HG03175 (cell line): ENCODE measurements around the gene SKP1.

ENCODE experiments used
- ATAC-seq: cut with Tn5 transposase; IDR thresholded peaks from one replicate; pipeline ENCODE4 v1.9.1; 2021; ENCODE audit warnings: mild to moderate bottlenecking, moderate library complexity; ENCODE audit not compliant: unreplicated experiment

SKP1 gene

GRCh38 chr5:134113902-134114875 lies 62.6 kb downstream of the SKP1 start, which contains the start of gene TCF7:
Gene TCF7, plus strand, starts transcription at chr5:134114681. Its CDS starts 226 bp downstream, at chr5:134114907.
- peak; percentile 86 for ATAC-seq

GRCh38 chr5:134113363-134113889 lies 63.3 kb downstream of the SKP1 start:
- ATAC-seq, result no peak

- no peak for ATAC-seq
Measured at GRCh38 chr5:134112726-134113362, 63.9 kb downstream of the SKP1 start.

GRCh38 chr5:134111741-134112647 lies 64.8 kb downstream of the SKP1 start:
- no peak for ATAC-seq

DNA sequence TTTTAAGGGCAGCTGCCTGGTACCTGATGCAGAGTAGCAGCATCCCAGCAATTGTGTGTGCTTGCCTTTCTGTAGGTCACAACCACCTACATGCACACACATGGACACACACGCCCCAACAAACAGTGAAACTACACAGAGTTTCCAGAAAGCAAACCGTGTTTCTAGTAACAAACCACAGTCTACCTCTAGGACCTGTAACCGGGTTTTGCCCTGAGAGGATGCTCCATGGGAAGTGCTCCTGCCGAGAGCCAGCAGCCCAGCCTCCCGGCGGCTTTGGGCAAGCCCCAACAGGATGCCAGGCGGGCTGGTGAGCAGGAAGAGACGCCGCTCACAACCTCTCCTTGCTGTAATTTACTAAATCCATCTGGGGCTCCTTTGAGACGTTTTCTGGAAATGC lies 66.4 kb downstream of the SKP1 start:
- no peak for ATAC-seq

- ATAC-seq, result no peak
Measured at GRCh38 chr5:134107779-134108178, 69.0 kb downstream of the SKP1 start.

DNA sequence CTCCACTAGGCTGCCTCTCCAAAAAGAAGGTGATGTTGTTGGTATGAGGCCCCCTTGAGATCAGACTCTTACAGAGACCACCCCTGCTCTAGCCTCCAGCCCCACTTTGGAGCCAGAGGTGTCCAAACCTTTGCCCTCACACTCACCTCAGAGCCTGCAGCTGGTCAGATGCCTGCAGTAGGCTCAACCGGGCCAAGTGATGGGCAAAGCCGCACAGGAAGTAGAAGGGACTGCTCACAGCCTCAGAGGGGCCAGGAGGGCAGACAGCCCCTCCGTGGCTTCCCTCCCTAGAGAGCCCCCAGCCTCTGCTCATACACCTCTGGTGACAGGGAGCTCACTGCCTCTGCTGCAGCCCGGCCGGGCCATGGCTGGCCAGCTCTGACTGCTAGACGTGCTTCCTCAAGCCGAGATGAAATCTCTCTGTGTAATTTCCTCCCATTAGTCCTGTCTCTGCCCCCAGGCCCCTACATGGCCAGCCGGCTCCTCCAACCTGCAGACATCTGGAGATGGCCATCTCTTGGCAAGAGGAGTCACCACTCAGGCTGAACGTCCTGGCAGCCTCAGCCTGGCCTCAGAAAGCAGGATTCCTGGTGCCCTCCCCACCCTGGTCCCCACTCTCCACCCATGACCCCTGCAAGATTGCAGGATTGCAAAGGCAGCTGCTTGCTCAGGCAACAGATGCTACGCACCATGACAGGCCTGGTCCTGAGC lies 69.6 kb downstream of the SKP1 start:
- no peak for ATAC-seq

DNA sequence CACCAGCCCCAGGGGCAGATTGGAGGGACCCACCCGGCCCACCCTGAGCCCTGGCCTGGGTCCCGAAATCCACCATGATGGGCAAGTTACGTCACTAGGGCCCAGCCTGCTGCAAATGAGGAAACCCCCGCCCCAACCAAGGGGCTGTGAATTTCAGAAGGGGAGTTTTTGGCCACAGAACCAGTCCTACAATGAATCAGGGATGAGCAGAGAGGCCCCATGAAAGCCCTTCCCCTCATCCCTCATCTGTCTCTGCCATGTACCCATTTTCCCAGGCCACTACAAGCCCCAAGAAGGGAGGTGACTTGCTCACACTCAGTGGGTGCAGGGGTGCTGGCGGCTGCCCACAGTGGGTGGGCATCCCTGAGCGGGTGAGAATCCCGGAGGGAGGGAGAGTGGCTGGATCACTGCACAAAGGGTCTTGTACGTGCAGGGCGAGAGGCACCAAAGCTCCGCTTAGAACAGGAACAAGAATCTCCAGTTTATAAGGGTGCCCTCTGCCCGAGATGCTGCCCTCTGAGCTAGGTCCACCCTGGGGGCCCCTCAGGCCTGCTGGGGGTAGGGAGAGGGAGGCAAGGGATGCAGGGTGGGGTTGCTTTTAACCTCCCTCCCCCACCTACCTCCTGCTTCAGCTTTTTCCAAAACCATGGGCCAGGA lies 72.6 kb downstream of the SKP1 start:
- ATAC-seq, result no peak

- ATAC-seq, result no peak
Measured at GRCh38 chr5:134103397-134103796, 73.4 kb downstream of the SKP1 start.

GRCh38 chr5:134101686-134102439 lies 74.9 kb downstream of the SKP1 start:
- ATAC-seq, result peak; percentile 23

DNA sequence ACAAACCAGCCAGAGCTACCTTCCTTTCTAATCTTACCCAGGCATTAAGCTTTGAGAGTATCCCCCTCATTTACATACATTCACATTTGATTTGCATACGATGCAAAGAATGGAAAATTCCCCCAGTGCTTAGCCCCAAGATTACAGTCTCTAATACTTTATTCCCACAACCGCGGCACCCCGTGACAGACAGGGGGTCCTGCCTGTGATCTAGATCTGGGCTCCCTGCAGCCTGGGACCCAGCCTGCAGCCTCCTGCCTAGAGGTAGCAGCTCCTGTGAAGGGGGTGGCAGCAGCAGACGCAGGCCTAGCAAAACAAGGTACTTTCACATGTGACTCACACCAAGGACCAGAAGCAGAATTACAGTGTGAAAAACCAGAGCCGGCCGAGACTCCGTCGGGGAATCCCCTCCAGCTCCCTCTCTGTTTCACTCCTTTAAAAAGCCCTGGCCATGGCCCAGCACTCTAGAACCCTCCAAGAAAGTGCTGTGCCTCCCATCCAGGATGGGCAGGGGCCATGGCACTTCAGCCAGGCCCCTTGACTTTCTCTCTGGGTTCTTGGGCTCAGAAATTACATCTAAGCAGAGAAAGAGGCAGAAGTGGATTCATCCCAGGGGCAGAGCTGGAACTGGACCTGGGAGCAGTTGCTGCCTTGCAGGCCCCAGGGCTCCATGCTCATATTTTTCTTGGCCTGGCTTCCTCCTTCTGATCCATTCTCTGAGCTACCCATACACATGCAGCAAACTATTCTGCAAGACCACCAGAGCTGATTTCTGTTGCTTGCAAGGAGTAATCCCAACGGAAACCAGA lies 76.3 kb downstream of the SKP1 start:
- peak; percentile 83 for ATAC-seq

GRCh38 chr5:134099939-134100282 lies 76.8 kb downstream of the SKP1 start:
- ATAC-seq, result no peak

DNA sequence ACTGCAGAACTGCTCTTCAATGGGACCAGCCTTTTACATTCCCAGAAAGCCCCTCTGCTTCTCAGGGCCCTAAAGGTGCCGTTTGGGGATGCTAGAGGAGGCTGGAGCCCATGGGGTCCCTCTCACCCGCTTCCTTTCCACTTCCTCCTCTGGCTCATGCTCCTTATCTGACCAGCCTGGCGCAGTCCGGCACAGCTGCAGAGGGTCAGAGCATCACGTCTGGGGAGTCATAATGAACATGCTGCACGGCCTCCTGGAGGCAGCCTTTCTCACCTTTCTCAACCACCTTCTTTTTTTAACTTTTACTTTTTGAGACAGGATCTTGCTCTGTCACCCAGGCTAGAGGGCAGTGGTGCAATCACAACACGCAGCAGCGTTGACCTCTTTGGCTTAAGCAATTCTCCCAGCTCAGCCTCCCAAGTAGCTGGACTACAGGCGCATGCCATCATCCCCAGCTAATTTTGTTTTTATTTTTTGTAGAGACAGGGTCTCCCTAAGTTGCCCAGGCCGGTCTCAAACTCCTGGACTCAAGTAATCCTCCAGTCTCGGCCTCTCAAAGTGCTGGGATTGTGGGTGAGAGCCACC lies 77.4 kb downstream of the SKP1 start:
- ATAC-seq, result peak; percentile 30
